ENCODE results near the gene PEPD.

The PEPD gene

DNA sequence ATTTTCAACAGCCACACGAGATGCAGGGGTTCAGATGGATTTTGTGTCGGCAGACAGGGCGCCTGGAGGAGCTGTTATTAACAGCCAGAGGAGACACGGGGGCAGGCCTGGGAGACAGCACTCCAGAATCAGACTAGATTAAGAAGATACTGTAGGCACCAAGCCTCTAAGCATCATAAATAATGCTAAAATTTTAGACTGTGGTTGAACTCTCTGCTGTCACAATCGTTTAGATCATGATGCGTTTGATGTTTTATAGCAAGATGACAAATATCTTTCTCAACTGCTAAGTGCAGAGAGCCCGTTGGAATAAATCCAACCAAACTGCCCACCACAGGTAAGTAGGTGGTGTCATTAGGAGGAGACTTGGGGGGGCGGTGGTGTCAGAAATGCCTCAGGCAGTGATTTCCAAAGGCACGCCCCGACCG lies 84.2 kb downstream of the PEPD start:
- peak; percentile 94 for TF ChIP-seq GATA2 (IDR thresholded peaks at IDR 0.05; ENCODE audit: low read depth, low read length)
- TF ChIP-seq GATA3 (IDR thresholded peaks at IDR 0.05; ENCODE audit: low read depth, low read length): no peak

DNA sequence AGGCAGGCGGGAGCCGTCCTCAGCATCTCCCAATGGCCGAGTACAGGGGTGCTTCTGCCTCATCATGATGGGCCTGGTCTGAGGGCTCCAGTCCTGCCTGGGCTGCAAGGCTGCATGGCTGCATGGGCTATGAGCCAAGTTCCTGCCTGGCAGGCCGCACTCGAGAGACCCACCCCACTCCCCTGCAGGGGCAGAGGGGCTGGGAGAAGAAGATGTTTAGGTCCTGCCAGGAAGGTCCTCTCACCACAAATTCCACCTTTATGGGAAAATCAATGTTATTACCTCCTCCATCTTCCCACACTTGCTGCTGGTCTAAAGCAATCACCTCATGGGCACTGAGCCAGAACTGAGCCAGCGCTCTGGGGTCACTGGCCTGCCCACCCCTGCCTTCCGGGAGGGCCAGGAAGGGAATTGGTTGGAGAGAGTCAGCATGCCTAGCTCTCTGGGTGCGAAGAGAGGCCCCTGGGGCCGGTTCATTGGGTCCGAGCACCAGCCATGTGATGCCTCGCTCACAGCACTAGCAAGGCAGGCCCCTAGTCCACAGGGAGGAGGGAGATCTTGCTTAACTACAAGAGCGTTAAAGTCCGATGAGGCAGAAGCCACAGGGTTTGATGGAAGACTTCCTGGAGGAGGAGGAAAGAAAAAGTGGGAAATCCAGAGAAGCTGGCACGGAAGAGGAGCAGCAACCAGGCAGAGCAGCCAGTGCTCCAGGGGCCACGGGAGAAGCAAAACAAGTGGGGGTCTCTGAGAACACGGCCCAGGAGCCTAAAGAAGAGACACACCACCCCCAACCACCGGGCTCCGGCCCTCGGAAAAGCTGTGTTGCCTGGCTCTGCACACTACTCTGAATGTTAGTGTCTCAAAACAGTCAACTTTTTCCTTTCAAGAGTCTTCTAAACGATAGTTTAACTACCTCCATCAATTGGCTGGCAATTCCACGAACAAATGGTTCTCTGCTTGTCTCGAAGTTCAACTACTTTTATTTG lies 84.9 kb downstream of the PEPD start:
- TF ChIP-seq GATA3 (IDR thresholded peaks at IDR 0.05; ENCODE audit: low read depth, low read length): no peak
- TF ChIP-seq GATA2 (IDR thresholded peaks at IDR 0.05; ENCODE audit: low read depth, low read length): no peak

DNA sequence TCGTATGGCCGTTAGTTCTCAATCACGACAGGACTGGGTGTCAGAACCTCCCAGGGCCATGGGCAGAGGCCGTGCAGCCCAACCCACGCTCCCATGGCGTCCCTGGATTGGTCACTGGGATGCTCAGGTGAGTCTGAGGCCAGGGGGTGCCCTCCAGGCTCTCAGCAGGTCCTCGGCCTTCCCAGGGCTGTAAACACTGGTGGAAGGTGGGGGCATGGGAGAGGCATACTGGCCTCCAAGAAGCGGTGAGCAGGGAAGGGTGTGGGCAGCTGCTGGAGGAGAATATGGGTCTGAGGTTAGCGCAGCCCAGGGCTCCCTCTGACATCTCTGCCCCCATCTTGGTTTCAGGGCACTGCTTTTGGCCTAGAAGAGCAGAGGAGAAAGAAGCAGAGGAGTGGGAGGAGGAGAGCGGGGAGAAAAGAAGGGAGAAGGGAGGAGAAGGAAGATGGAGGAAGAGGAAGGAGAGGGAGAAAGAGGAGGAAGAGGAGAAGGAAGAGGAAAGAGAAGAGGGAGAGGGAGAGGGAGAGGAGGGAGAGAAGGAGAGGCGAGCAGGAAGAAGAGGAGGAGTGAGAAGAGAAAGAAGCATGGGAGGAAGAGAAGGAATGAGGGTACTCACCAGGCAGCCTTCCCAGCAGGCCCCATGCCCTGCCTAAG lies 85.8 kb downstream of the PEPD start:
- TF ChIP-seq GATA3 (IDR thresholded peaks at IDR 0.05; ENCODE audit: low read depth, low read length) (no peak), GATA2 (IDR thresholded peaks at IDR 0.05; ENCODE audit: low read depth, low read length) (no peak)

DNA sequence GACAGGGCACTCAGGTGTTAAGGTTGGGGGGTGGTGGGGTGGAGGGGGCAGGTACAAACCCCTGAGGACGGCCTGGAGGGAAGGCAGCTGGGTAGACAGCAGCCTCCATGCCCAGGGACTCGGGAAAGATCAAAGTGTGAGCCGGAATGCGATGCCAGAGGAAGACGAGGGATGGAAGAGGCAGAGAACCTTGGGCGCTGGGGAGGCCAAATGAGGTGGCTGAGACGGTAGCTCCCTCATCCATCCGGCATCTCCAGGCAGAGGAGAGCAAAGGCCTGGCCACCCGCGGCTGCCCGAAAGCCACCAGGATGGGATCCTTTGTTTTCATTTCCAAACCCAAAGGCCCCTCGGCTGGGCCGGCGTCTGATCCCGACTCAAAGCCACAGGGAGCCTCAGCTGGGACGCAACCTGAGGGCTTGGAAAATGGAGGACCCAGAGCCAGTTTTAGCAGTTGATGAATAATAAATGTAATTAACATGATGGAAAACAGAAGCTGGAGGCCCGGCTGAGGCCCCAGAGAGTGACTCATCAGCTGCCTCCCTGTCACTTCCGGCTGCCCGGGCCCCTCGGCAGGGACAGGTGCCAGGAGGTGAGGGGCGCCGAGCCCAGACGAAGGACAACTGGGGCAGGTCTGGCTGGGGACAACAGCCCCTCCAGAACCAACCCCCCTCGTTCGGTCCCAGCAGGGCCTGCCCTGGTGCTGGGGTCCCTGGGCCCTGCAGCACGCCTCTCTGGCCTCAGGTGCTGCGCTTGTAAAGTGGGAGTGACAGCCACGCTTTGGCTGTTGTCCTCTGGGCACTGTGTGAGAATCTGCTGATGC lies 86.5 kb downstream of the PEPD start:
- TF ChIP-seq GATA2 (IDR thresholded peaks at IDR 0.05; ENCODE audit: low read depth, low read length) (no peak), GATA3 (IDR thresholded peaks at IDR 0.05; ENCODE audit: low read depth, low read length) (no peak)

DNA sequence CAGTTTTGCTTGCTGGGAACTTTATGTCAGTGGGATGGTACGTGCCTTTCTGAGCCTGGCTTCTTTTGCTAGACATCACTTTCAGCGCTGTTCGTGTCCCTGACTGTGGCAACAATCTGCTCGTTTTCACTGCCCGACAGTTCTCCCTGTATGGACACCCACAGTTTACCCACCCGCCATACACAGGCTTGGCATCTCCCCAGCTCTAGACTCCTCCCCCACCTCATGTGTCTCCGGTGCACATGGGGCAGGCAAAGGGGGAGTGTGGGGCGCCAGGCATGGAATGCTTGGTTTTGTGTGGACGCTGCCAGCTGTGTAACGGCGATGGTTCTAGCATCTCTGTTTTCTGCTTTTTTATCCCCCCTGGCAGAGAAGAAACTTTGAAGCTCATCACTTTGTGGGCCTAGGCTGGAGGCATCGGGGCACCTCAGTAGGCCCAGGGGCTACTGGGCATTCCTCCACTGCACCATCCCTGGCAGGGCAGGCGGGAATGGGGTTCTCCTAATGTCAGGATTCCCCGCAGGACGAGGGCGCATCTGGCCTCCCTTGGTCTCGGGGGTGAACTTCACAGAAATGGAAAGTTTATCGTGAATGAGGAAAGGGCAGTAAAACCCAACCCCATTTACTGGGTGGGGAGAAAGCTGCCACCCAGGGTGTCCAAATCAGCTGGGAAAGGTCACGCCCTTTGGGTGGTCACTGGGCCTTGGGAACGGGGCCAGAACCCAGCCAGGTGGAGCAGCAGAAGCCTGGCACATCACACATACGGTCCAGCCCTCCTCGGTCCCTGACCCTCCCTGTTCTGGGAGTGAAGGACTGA lies 87.3 kb downstream of the PEPD start:
- TF ChIP-seq GATA2 (IDR thresholded peaks at IDR 0.05; ENCODE audit: low read depth, low read length) (no peak), GATA3 (IDR thresholded peaks at IDR 0.05; ENCODE audit: low read depth, low read length) (no peak)

DNA sequence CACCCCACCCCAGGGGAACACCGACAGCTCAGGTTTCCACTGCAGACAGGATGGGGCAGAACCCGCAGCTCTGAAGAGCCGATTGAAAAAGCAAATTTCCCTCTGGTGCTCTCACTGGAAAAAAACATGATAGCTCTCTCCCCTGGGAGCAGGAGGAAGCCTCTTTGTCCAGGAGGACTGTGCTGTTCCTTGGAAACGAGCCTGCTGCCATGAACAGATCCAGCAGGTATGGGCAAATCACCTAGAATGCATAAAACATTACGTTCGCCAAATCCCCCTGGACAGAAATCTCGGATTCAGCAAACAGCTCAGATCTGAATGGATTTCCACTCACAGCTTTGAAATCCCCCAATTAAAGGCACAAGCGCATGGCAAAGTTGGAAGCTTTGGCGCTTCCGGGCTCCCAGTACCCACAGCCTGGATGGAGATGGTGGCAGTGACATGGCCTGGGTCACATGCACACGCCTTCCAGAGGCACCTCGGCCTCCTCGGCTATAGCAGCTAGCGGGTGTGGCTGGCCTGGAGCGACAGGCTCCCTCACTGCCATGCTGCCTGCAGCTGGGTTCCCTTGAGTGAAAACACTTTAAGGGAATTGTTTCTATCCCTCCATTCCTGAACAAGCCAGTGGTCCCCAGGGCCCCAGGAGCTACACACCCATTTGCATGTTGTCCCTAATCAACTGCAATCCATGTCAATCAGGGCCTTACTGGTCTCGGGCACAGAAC lies 89.0 kb downstream of the PEPD start:
- TF ChIP-seq GATA2 (IDR thresholded peaks at IDR 0.05; ENCODE audit: low read depth, low read length) (no peak), GATA3 (IDR thresholded peaks at IDR 0.05; ENCODE audit: low read depth, low read length) (no peak)

DNA sequence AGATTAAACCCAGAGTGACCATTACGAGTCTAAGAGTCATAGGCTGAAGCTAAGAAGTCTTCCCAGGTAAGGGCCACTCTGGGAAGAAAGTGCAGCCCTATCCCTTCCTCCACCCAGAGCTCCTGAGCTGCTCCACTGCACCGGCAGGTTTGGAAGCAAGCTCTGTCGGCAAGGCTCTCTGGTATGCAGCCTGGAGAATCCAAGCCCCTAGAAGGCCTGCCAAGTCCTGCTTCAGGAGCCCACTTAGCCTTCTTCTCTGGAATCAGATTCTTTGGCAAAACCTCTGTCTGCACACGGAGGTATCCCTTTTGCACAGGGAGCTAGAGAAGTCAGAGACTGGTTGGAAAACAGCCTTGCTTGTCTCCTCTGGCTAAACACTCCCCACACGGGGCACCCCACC lies 89.6 kb downstream of the PEPD start:
- TF ChIP-seq GATA2 (IDR thresholded peaks at IDR 0.05; ENCODE audit: low read depth, low read length) (no peak), GATA3 (IDR thresholded peaks at IDR 0.05; ENCODE audit: low read depth, low read length) (no peak)

DNA sequence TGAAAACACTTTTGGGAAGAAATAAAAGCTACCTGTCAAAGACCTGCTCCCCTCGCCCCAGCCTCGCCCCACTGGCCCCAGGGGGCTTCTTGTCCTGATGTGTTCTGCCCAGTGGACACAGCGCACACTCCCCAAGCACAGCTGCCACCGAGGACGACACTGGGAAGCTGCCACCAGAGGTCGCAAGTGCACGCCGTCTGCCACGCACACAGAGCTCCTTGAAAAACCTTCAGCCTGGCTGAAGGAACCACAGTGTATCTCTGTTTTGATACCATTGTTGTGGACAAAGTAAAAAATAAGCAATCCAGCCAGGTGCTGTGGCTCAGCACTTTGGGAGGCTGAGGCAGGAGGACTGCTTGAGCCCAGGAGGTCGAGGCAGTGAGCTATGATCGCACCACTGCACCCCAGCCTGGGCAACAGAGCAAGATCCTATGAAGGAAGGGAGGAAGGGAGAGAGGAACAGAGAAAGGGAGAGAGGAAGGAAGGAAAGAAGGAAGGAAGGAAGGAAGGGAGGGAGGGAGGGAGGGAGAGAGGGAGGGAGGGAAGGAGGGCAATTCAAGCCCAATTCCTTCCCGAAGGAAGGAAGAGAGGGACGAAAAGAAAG lies 90.8 kb downstream of the PEPD start:
- TF ChIP-seq GATA2 (IDR thresholded peaks at IDR 0.05; ENCODE audit: low read depth, low read length) (no peak), GATA3 (IDR thresholded peaks at IDR 0.05; ENCODE audit: low read depth, low read length) (no peak)

DNA sequence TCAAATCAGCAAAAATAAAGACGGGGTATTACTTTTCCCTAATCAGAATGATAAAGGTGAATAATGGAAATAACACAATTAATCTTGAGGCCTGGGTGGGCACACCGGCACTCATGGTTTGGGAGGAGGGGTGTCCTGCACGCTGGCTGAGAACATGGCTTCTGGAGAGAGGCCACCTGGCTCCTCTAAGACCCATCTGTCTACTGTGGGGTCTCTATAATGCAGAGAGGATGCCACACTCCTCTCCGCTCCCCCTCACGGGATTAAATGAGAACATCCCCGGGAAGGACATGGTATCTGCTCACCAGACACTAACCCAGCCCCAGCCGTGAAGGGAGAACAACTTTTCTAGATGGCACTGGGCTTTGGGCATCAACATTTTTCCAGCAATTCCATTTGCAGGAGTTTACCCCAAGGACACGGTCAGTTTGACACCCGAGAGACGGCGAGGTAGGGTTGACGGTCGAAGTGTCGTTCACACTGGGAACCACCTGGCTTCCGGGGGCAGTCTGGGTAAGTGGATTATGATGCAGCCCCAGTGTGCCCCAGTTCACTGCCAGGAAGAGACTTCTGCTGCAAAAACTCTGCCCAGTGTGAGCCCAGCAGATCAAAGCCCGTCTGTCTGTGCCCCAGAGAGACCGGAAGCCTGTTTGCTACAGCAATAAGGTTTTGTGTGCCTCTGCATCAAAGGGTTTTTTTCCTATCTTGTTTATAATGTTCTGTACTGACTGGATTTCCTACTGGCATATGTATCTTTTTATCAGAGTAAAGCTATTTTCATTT lies 91.5 kb downstream of the PEPD start:
- TF ChIP-seq GATA3 (IDR thresholded peaks at IDR 0.05; ENCODE audit: low read depth, low read length): no peak
- no peak for TF ChIP-seq GATA2 (IDR thresholded peaks at IDR 0.05; ENCODE audit: low read depth, low read length)

DNA sequence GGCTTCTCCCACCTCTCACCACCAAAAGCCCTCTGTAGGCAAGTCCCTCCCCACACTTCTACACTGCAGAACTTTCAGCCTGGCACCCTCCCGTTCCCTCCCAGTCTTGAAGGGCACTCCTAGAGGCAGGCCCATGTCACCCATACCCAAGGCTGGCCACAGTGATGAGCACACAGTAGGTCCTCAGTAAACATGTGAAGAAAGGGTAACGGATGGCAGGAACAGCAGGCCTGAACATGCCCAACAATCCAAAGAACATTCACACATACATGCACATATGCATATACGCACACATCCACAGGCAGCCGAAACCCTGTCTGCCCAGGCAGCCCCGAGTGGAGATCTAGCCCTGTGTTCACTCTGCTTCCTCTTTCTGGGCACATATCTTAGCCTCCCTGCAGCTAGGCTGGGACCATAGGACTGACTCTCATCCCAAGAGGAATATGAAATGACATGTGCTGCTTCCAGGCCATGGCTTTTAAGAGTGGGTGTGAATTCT lies 92.9 kb downstream of the PEPD start:
- TF ChIP-seq GATA2 (IDR thresholded peaks at IDR 0.05; ENCODE audit: low read depth, low read length): no peak
- no peak for TF ChIP-seq GATA3 (IDR thresholded peaks at IDR 0.05; ENCODE audit: low read depth, low read length)

DNA sequence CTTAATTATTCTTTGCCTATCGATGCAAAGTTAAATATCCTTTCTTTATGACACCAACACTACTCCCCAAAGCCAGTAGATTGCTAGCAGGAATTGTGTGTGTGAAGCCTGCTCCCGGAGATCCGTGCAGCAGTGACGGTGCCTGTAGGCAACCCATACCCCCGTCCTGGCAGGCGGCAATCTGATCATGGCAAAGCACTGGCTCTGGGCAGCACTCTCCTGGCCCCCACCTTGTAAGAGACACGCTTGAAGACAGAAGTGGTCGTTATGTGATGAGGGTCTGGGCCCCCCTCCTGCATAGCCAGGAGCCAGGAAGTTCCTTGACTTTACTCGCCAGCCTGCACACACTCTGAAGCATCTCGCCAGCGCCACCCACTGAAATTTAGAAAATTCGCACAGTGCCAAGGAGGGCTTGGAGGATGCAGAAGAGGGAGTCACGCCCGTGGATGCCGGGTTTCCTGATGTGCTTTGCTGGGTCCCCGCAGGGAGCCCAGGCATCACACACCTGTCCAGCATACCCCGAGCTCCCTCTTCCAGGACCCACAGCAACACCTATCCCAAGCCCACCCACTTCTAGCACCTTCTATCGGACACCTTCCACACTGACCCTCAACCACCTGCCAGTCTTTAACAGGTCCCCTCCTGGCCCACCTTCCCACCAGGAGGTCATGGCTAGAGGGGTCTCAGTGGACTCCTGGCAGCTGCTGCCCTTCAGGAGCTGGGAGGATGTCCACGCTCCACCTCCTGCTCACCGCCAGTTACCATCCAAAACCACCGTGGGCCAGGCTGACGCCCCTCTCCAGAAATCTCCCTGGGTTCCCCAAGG lies 93.6 kb downstream of the PEPD start:
- TF ChIP-seq GATA3 (IDR thresholded peaks at IDR 0.05; ENCODE audit: low read depth, low read length) (no peak), GATA2 (IDR thresholded peaks at IDR 0.05; ENCODE audit: low read depth, low read length) (no peak)

All from SH-SY5Y (cell line).